GM23338 (cell line): ENCODE measurements around the gene CRK. TPM values are rescaled to one million over a fixed set of nuclear protein-coding genes. Genes with fewer than 3 reads are reported as not detected.

Experiments
- ATAC-seq: fragments of 200-7000 bp; cut with Tn5 transposase; 3 replicates; pipeline ENCODE4 v1.9.1; 2020
- DNase-seq: peaks from one replicate; pipeline ENCODE4 v3.0.0-alpha.2; 2015; ENCODE audit warnings: low spot score
- H2AFZ ChIP-seq: fragments of 200-600 bp; sonication (generic); 2 replicates; pipeline ENCODE4 v1.8.0; 2016; ENCODE audit warnings: antibody characterized with exemption, mild to moderate bottlenecking, moderate library complexity
- H3F3A ChIP-seq: fragments of 200-600 bp; sonication (generic); replicated peaks from 2 replicates; pipeline ENCODE4 v1.8.0; 2017; ENCODE audit warnings: antibody characterized with exemption, mixed run types, low read depth
- H3K27ac ChIP-seq: fragments of 200-600 bp; sonication (generic); 2 replicates; pipeline ENCODE4 v1.6.1; 2016; ENCODE audit warnings: low read depth
- H3K27me3 ChIP-seq: fragments of 200-600 bp; sonication (generic); 2 replicates; pipeline ENCODE4 v1.8.0; 2016; ENCODE audit warnings: mild to moderate bottlenecking, mixed run types, moderate library complexity; ENCODE audit not compliant: insufficient read depth
- H3K36me3 ChIP-seq: fragments of 200-600 bp; sonication (generic); 2 replicates; pipeline ENCODE4 v1.8.0; 2016; ENCODE audit warnings: mild to moderate bottlenecking; ENCODE audit not compliant: insufficient read depth
- H3K4me1 ChIP-seq: fragments of 200-600 bp; sonication (generic); 2 replicates; pipeline ENCODE4 v1.8.0; 2016; ENCODE audit warnings: mild to moderate bottlenecking, moderate library complexity; ENCODE audit not compliant: insufficient read depth
- H3K4me2 ChIP-seq: fragments of 200-600 bp; sonication (generic); 2 replicates; pipeline ENCODE4 v1.7.1; 2017; ENCODE audit warnings: mixed run types
- H3K4me3 ChIP-seq: fragments of 200-600 bp; sonication (generic); 2 replicates; pipeline ENCODE4 v1.6.1; 2016; ENCODE audit warnings: mixed run types
- H3K79me2 ChIP-seq: fragments of 200-600 bp; sonication (generic); replicated peaks from 2 replicates; pipeline ENCODE4 v1.8.0; 2017; ENCODE audit warnings: mild to moderate bottlenecking; ENCODE audit not compliant: insufficient read depth
- H3K9me2 ChIP-seq: fragments of 200-600 bp; sonication (generic); 2 replicates; pipeline ENCODE4 v1.8.0; 2017; ENCODE audit not compliant: insufficient read depth
- H4K20me1 ChIP-seq: fragments of 200-600 bp; sonication (generic); replicated peaks from 2 replicates; pipeline ENCODE4 v1.8.0; 2017; ENCODE audit warnings: mild to moderate bottlenecking; ENCODE audit not compliant: insufficient read depth
- H3K27ac Mint-ChIP-seq: 2 replicates; pipeline ENCODE4 v1.8.0; 2020; ENCODE audit warnings: inconsistent platforms, mild to moderate bottlenecking, moderate library complexity, mixed read lengths
- H3K27me3 Mint-ChIP-seq: 3 replicates; pipeline ENCODE4 v1.8.0; 2022; ENCODE audit warnings: low read depth, mild to moderate bottlenecking, moderate library complexity, mixed read lengths, inconsistent platforms; ENCODE audit not compliant: insufficient read depth, poor library complexity
- H3K36me3 Mint-ChIP-seq: 3 replicates; pipeline ENCODE4 v1.8.0; 2021; ENCODE audit warnings: low read depth, mild to moderate bottlenecking, inconsistent platforms, moderate library complexity, mixed read lengths
- H3K4me1 Mint-ChIP-seq: 3 replicates; pipeline ENCODE4 v1.8.0; 2020; ENCODE audit warnings: mild to moderate bottlenecking, inconsistent platforms, mixed read lengths
- H3K4me3 Mint-ChIP-seq: 3 replicates; pipeline ENCODE4 v1.8.0; 2021; ENCODE audit warnings: moderate library complexity, mild to moderate bottlenecking, inconsistent platforms, mixed read lengths
- H3K9me3 Mint-ChIP-seq: 3 replicates; pipeline ENCODE4 v1.8.0; 2020; ENCODE audit warnings: moderate library complexity, mild to moderate bottlenecking, inconsistent platforms, mixed read lengths
- CREB1 ChIP-seq: fragments of 250-450 bp; sonication (Bioruptor Pico); IDR thresholded peaks from 2 replicates; pipeline ENCODE4 v1.5.0; 2020; ENCODE audit warnings: low read depth, mild to moderate bottlenecking, moderate library complexity
- CTCF ChIP-seq, 2 experiments: fragments of 200-600 bp in 1 of 2; sonication (generic) in 1 of 2; conservative IDR thresholded peaks; 2 replicates each; pipeline versions ENCODE4 v1.5.1 to v1.6.1; 2016 to 2017; ENCODE audit warnings: antibody characterized with exemption in 2 of 2, low read depth in 2 of 2, mild to moderate bottlenecking in 2 of 2, moderate library complexity in 1 of 2
- EZH2 ChIP-seq: fragments of 200-600 bp; sonication (generic); IDR thresholded peaks from one replicate; pipeline ENCODE4 v1.8.0; 2017; ENCODE audit warnings: antibody characterized with exemption, mild to moderate bottlenecking, low read depth; ENCODE audit not compliant: unreplicated experiment
- EZH2phosphoT487 ChIP-seq: fragments of 200-600 bp; sonication (generic); IDR thresholded peaks from one replicate; pipeline ENCODE4 v1.8.1; 2018; ENCODE audit warnings: antibody characterized with exemption; ENCODE audit not compliant: unreplicated experiment
- JUNB ChIP-seq: IDR thresholded peaks from one replicate; pipeline ENCODE4 v1.6.1; 2016; ENCODE audit warnings: antibody characterized with exemption; ENCODE audit not compliant: unreplicated experiment
- NANOG ChIP-seq: IDR thresholded peaks from 2 replicates; pipeline ENCODE4 v1.6.1; 2016; ENCODE audit warnings: antibody characterized with exemption, borderline replicate concordance
- POLR2AphosphoS5 ChIP-seq: IDR thresholded peaks from 2 replicates; pipeline ENCODE4 v1.6.1; 2016; ENCODE audit warnings: antibody characterized with exemption, low read depth
- REST ChIP-seq: IDR thresholded peaks from one replicate; pipeline ENCODE4 v1.6.1; 2018; ENCODE audit warnings: antibody characterized with exemption; ENCODE audit not compliant: unreplicated experiment
- STAT1 ChIP-seq: IDR thresholded peaks from one replicate; pipeline ENCODE4 v1.6.1; 2016; ENCODE audit warnings: antibody characterized with exemption; ENCODE audit not compliant: unreplicated experiment
- ZNF114 ChIP-seq: fragments of 250-450 bp; sonication (Bioruptor Pico); IDR thresholded peaks from 2 replicates; pipeline ENCODE4 v1.5.0; 2020; ENCODE audit warnings: mild to moderate bottlenecking, moderate library complexity
- ZNF331 ChIP-seq: fragments of 250-450 bp; sonication (Bioruptor Pico); IDR thresholded peaks from 2 replicates; pipeline ENCODE4 v1.5.0; 2020; ENCODE audit warnings: low read depth, mild to moderate bottlenecking, moderate library complexity
- ZNF462 ChIP-seq: fragments of 250-450 bp; sonication (Bioruptor Pico); IDR thresholded peaks from 2 replicates; pipeline ENCODE4 v1.5.0; 2020; ENCODE audit warnings: mild to moderate bottlenecking, moderate library complexity
- polyA plus RNA-seq: library from polyadenylated mRNA; unstranded; fragments of >200 nt; fragmentation: Nextera tagmentation; extraction: Ambion mirVana; gene quantifications from 2 replicates; pipeline ENCODE4 v1.2.1, GENCODE V29; 2016
- total RNA-seq: library from RNA; depleted of rRNA; stranded (reverse); fragments of >200 nt; shearing (Covaris generic); gene quantifications from 2 replicates; pipeline ENCODE4 v1.2.3, GENCODE V29; 2014
- TF ChIP-seq, protein P1 (sequence below): IDR thresholded peaks from 2 replicates; pipeline ENCODE4 v1.6.1; 2016; ENCODE audit warnings: antibody characterized with exemption

CRK gene
- total and polyA plus RNA-seq, 2 experiments from 2014 or later = 32.6 to 59.8 TPM

GRCh38 chr17:1460233-1460632 lies 4.2 kb upstream of the CRK start:
- Mint-ChIP-seq H3K27me3 (peaks cover 18% of the 10 kb centered on the region), H3K36me3 (peaks cover 12% of the 10 kb centered on the region; the same call in 2 of the 3 replicates), H3K4me1 (peaks cover 8% of the 10 kb centered on the region), H3K27ac (no peak overlapping the region), H3K9me3 (no peaks in the 10 kb centered on the region), H3K4me3 (no peak overlapping the region)
- H4K20me1 ChIP-seq = no peaks in the 10 kb centered on the region; the same call in 1 of the 2 replicates
- H3K9me2 ChIP-seq = no peaks in the 10 kb centered on the region
- H3K4me2 ChIP-seq = no peak overlapping the region
- DNase-seq = no peak
- peaks cover 4% of the 10 kb centered on the region for H3K4me1 ChIP-seq
- no peak overlapping the region for H2AFZ ChIP-seq
- no peaks in the 10 kb centered on the region for H3K27me3 ChIP-seq
- peaks cover 6% of the 10 kb centered on the region for H3K79me2 ChIP-seq
- H3K4me3 ChIP-seq = no peak overlapping the region
- H3K36me3 ChIP-seq = no peaks in the 10 kb centered on the region
- no peak for ATAC-seq
- peaks cover 5% of the 10 kb centered on the region for H3F3A ChIP-seq
- TF ChIP-seq CREB1 (CRISPR knock-in tag) (no peak), ZNF462 (no peak), EZH2phosphoT487 (no peak), ZNF114 (CRISPR knock-in tag) (no peak), REST (no peak), ZNF331 (CRISPR knock-in tag) (no peak), JUNB (no peak), NANOG (no peak), CTCF (conservative IDR thresholded peaks at IDR 0.05; ENCODE audit: low read depth in 2 of 2) (no peak), EZH2 (no peak), POLR2AphosphoS5 (no peak), STAT1 (no peak)
- TF ChIP-seq, protein P1, sequence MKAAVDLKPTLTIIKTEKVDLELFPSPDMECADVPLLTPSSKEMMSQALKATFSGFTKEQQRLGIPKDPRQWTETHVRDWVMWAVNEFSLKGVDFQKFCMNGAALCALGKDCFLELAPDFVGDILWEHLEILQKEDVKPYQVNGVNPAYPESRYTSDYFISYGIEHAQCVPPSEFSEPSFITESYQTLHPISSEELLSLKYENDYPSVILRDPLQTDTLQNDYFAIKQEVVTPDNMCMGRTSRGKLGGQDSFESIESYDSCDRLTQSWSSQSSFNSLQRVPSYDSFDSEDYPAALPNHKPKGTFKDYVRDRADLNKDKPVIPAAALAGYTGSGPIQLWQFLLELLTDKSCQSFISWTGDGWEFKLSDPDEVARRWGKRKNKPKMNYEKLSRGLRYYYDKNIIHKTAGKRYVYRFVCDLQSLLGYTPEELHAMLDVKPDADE = no peak
- no peak overlapping the region for H3K27ac ChIP-seq
